GM12891 (cell line): ENCODE measurements around the gene CRNKL1.

Experiments
- POLR2A ChIP-seq: IDR thresholded peaks from 2 replicates; pipeline ENCODE4 v1.6.1; 2011; ENCODE audit warnings: low read depth, low read length, control low read depth
- POLR2AphosphoS5 ChIP-seq: IDR thresholded peaks from 2 replicates; pipeline ENCODE4 v1.6.1; 2011; ENCODE audit warnings: low read depth, low read length, control low read depth
- SPI1 ChIP-seq: IDR thresholded peaks from 2 replicates; pipeline ENCODE4 v1.6.1; 2011; ENCODE audit warnings: low read depth, low read length, control low read depth
- TAF1 ChIP-seq: IDR thresholded peaks from 2 replicates; pipeline ENCODE4 v1.6.1; 2011; ENCODE audit warnings: low read depth, low read length, control low read depth

- TF ChIP-seq POLR2A, result no peak
- no peak for TF ChIP-seq POLR2AphosphoS5
- TF ChIP-seq SPI1, result no peak
- TF ChIP-seq TAF1, result no peak
Measured at GRCh38 chr20:20039752-20040387, 12.4 kb downstream of the CRNKL1 start.
